B cell (primary cell): ENCODE data around the gene DLG2.

Experiments used
- CTCF ChIP-seq: fragments of 200-600 bp; IDR thresholded peaks from one replicate; pipeline ENCODE4 v1.8.0; 2022; ENCODE audit warnings: antibody characterized with exemption, mild to moderate bottlenecking
- EZH2 ChIP-seq: IDR thresholded peaks from 2 replicates; pipeline ENCODE4 v1.6.1; 2012; ENCODE audit warnings: borderline replicate concordance, low read depth, mild to moderate bottlenecking, moderate library complexity, low read length; ENCODE audit not compliant: insufficient read depth, poor library complexity, severe bottlenecking

- TF ChIP-seq EZH2 (no peak), CTCF (no peak)
Measured at GRCh38 chr11:83702796-83703195, 1924.3 kb downstream of the DLG2 start.
